ENCODE data around the gene THBD. TPM values are rescaled to one million over a fixed set of nuclear protein-coding genes. Genes with fewer than 3 reads are reported as not detected.

Gene THBD
- polyA plus RNA-seq, 3 donors, result 7.4 to 194 (median 30.2) TPM

GRCh38 chr20:23024701-23025100 is 24.8 kb downstream of the THBD start:
- peaks cover 0 to 2% of the 10 kb centered on the region in 2 donors for H3K9me3 ChIP-seq (replicated peaks in 1 of 2; ENCODE audit: control insufficient read depth in 1 of 2, insufficient read depth in 1 of 2, low read length in 2 of 2)
- peaks cover 0 to 7% (median 3%) of the 10 kb centered on the region in 7 donors for H3K9me3 Mint-ChIP-seq
- H3K27me3 ChIP-seq (ENCODE audit: control insufficient read depth in 2 of 2, insufficient read depth in 2 of 2, low read length in 2 of 2), result no peaks in the 10 kb centered on the region
- H3K36me3 Mint-ChIP-seq, result peaks cover 4 to 5% of the 10 kb centered on the region in 2 donors
- H3K27me3 Mint-ChIP-seq (ENCODE audit: low read depth in 3 of 3), result peaks cover 2 to 5% (median 4%) of the 10 kb centered on the region in 3 donors
- intact Hi-C loops (cut with micrococcal nuclease), result loop anchor here (10.0 kb wide), 2 partner anchors 100 to 320 kb away; no protein-coding TSS in a partner anchor
- peak overlapping the region in 4 of 7 donors; percentile 82 to 94 (median 90) for H3K27ac Mint-ChIP-seq
- H3K27ac ChIP-seq (ENCODE audit: low read depth in 1 of 2, low read length in 2 of 2), result no peak overlapping the region
- no peak overlapping the region for H3K4me2 ChIP-seq (replicated peaks; ENCODE audit: extremely low read depth, low read length, poor library complexity, severe bottlenecking)
- no peak for DNase-seq
- no peaks in the 10 kb centered on the region for H4K20me1 ChIP-seq (ENCODE audit: insufficient read depth, low read length)
- H3K79me2 ChIP-seq (ENCODE audit: insufficient read depth, low read length), result no peaks in the 10 kb centered on the region
- H2AFZ ChIP-seq (ENCODE audit: insufficient read depth, low read depth, low read length, poor library complexity, severe bottlenecking), result no peak overlapping the region
- no peak overlapping the region for H3K4me3 ChIP-seq (replicated peaks in 1 of 3; ENCODE audit: low read depth in 2 of 3, low read length in 3 of 3)
- no peak overlapping the region for H3K9ac ChIP-seq (ENCODE audit: insufficient read depth, low read length, poor library complexity, severe bottlenecking)
- H3K4me1 Mint-ChIP-seq, result peaks cover 59% of the 10 kb centered on the region
- H3K36me3 ChIP-seq (replicated peaks in 1 of 2; ENCODE audit: control insufficient read depth in 1 of 2, insufficient read depth in 2 of 2, low read length in 2 of 2), result no peaks in the 10 kb centered on the region
- H3K4me3 Mint-ChIP-seq, result no peak overlapping the region
- H3K4me1 ChIP-seq (ENCODE audit: control insufficient read depth in 1 of 2, insufficient read depth in 2 of 2, low read length in 2 of 2), result peaks cover 42 to 48% of the 10 kb centered on the region in 2 donors
- no peak for TF ChIP-seq CTCF (IDR thresholded peaks at IDR 0.05)
- no CpG with 5 or more reads among the region's 3 CpGs for WGBS (ENCODE audit: insufficient coverage)

DNA sequence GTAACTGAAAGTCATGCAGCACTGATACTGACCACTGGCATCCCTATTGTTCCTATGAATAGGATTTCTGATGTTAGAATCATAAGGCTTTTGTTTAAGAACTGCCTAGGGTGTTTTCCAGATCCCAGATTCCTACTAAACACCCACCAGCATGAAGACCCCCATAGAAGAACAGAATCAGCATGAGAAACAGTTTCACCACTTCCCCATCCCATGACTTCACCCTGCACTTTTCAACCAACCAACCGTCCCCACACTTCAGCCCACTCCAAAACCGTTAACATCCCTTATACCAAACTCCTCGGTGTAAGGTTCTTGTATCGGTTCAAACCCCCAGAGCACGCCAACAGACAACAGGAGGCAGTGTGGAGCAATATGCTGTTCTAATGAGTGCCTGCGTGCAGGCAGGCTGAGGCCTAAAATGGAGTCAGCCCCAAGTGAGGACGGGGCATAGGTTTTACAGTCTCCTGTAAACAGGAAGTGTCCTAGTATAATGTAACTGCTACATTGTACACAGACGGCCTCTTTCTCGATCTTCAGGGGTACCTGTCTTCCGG is 25.8 kb downstream of the THBD start:
- Histone ChIP-seq H3K4me1 (ENCODE audit: control insufficient read depth in 1 of 2, insufficient read depth in 2 of 2, low read length in 2 of 2) (peaks cover 34 to 38% of the 10 kb centered on the region in 2 donors), H3K79me2 (ENCODE audit: insufficient read depth, low read length) (no peaks in the 10 kb centered on the region), H3K4me2 (replicated peaks; ENCODE audit: extremely low read depth, low read length, poor library complexity, severe bottlenecking) (no peak overlapping the region), H4K20me1 (ENCODE audit: insufficient read depth, low read length) (no peaks in the 10 kb centered on the region), H3K27me3 (ENCODE audit: control insufficient read depth in 2 of 2, insufficient read depth in 2 of 2, low read length in 2 of 2) (no peaks in the 10 kb centered on the region), H3K4me3 (replicated peaks in 1 of 3; ENCODE audit: low read depth in 2 of 3, low read length in 3 of 3) (no peak overlapping the region), H3K9me3 (replicated peaks in 1 of 2; ENCODE audit: control insufficient read depth in 1 of 2, insufficient read depth in 1 of 2, low read length in 2 of 2) (peaks cover 0 to 2% of the 10 kb centered on the region in 2 donors), H2AFZ (ENCODE audit: insufficient read depth, low read depth, low read length, poor library complexity, severe bottlenecking) (peak overlapping the region; percentile 54), H3K9ac (ENCODE audit: insufficient read depth, low read length, poor library complexity, severe bottlenecking) (no peak overlapping the region), H3K27ac (ENCODE audit: low read depth in 1 of 2, low read length in 2 of 2) (no peak overlapping the region), H3K36me3 (replicated peaks in 1 of 2; ENCODE audit: control insufficient read depth in 1 of 2, insufficient read depth in 2 of 2, low read length in 2 of 2) (no peaks in the 10 kb centered on the region)
- Mint-ChIP-seq H3K27ac (peak overlapping the region in 4 of 7 donors; percentile 2 to 82 (median 66)), H3K9me3 (peaks cover 0 to 5% (median 3%) of the 10 kb centered on the region in 7 donors), H3K36me3 (peaks cover 4 to 5% of the 10 kb centered on the region in 2 donors), H3K4me3 (no peak overlapping the region), H3K4me1 (peaks cover 49% of the 10 kb centered on the region), H3K27me3 (ENCODE audit: low read depth in 3 of 3) (peaks cover 2 to 5% (median 4%) of the 10 kb centered on the region in 3 donors)
- no peak for TF ChIP-seq CTCF (IDR thresholded peaks at IDR 0.05)
- intact Hi-C loops (cut with micrococcal nuclease), result loop anchor here (10.0 kb wide), 2 partner anchors 99 to 321 kb away; no protein-coding TSS in a partner anchor
- DNase-seq, result no peak
- 80% methylated on average over 3 of the region's 10 CpGs for WGBS (ENCODE audit: insufficient coverage)

Data from CD14-positive monocyte (primary cell).